NT2/D1 (cell line): ENCODE results near the gene ABHD11.

Experiments used
- YY1 ChIP-seq: IDR thresholded peaks from 2 replicates; pipeline ENCODE4 v1.6.1; 2011; ENCODE audit not compliant: insufficient read length, insufficient read depth
- ZNF274 ChIP-seq: IDR thresholded peaks from 2 replicates; pipeline ENCODE4 v1.6.1; 2011; ENCODE audit warnings: mild to moderate bottlenecking, low read depth, low read length

DNA sequence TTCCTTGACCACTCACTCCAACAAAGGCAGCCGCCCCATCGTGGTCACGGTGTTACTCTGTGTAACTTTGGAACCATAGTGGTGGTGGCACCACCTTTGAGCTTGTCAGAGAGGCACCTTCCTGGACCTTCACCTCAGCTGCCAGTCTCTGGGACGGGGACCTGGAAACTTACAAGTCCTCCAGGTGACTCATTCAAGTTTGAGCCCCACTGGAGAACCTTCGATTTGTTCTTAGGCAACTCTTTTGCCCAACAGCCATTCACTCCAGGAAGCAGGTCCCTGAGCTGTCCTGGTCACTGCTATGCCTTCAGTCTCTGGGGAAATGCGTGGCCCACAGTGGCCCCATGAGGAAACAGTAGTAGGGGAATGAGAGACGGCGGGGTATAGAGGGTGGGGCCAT lies 36.4 kb downstream of the ABHD11 start:
- no peak for TF ChIP-seq YY1
- no peak for TF ChIP-seq ZNF274
